K562 (cell line): ENCODE results near the gene ATMIN. TPM values are rescaled to one million over a fixed set of nuclear protein-coding genes. Genes with fewer than 3 reads are reported as not detected.

Experiments
- ATAC-seq: fragments of 200-7000 bp; cut with Tn5 transposase; 3 replicates; pipeline ENCODE4 v1.9.1; 2020; ENCODE audit warnings: moderate library complexity
- BruUV-seq: library from RNA; stranded (reverse); fragments of 400-500 nt; replicated peaks from 2 replicates; lab custom pipeline; 2021; lab: Mats Ljungman, UMichigan
- CTCF ChIA-PET: fragments of 300-600 bp; formaldehyde crosslinking; extraction: SDS; loops from one replicate; lab custom pipeline; 2021; ENCODE audit warnings: low intra/inter-chr PET ratio; lab: Yijun Ruan, JAX
- POLR2A ChIA-PET: fragments of 300-600, 350-650 bp; sonication (Branson Sonifier 250); formaldehyde crosslinking; extraction: SDS; loops from one replicate; lab custom pipeline; 2021; ENCODE audit warnings: antibody characterized with exemption, inconsistent platforms; lab: Yijun Ruan, JAX
- DNase-seq, 4 experiments: peaks; one replicate each; pipeline versions ENCODE4 v3.0.0 to v3.0.0-alpha.2; 2011 to 2018; ENCODE audit warnings: low spot score in 3 of 4, mixed read lengths in 3 of 4; ENCODE audit errors: extremely low read depth in 1 of 4
- FAIRE-seq: peaks from 2 replicates; lab custom pipeline; 2011; peaks lifted over from hg19 to GRCh38; lab: Jason Lieb, UNC
- H2AFZ ChIP-seq: 2 replicates; pipeline ENCODE4 v1.6.0; 2011; ENCODE audit warnings: low read depth, low read length, control low read depth, inconsistent platforms
- H3K27ac ChIP-seq: fragments of 200-600 bp; 3 replicates; pipeline ENCODE4 v1.8.0; 2011; ENCODE audit warnings: low read depth, mild to moderate bottlenecking, control low read depth, inconsistent platforms, low read length, moderate library complexity, mixed read lengths; ENCODE audit errors: extremely low read depth
- H3K27me3 ChIP-seq, 2 experiments: fragments of 300-600 bp in 1 of 2; 2 replicates in 1 of 2; 3 replicates in 1 of 2; pipeline versions ENCODE4 v1.6.0 to v1.8.0; 2011; ENCODE audit warnings: inconsistent platforms in 2 of 2, low read length in 2 of 2, mild to moderate bottlenecking in 1 of 2, mixed read lengths in 1 of 2, moderate library complexity in 1 of 2; ENCODE audit not compliant: control insufficient read depth in 2 of 2, insufficient read depth in 2 of 2
- H3K36me3 ChIP-seq: fragments of 300-600 bp; 3 replicates; pipeline ENCODE4 v1.8.0; 2011; ENCODE audit warnings: mild to moderate bottlenecking, low read length, inconsistent platforms; ENCODE audit not compliant: control insufficient read depth, insufficient read depth
- H3K4me1 ChIP-seq, 2 experiments: fragments of 200-600 bp in 1 of 2; replicated peaks in 1 of 2; 2 replicates in 1 of 2; 3 replicates in 1 of 2; pipeline versions ENCODE4 v1.5.1 to v1.8.0; 2011; ENCODE audit warnings: inconsistent platforms in 2 of 2, low read length in 2 of 2, mild to moderate bottlenecking in 1 of 2, mixed read lengths in 1 of 2, moderate library complexity in 1 of 2; ENCODE audit not compliant: control insufficient read depth in 2 of 2, insufficient read depth in 2 of 2
- H3K4me2 ChIP-seq: 2 replicates; pipeline ENCODE4 v1.6.1; 2011; ENCODE audit warnings: low read length, control low read depth, inconsistent platforms, mixed read lengths; ENCODE audit not compliant: insufficient read depth
- H3K4me3 ChIP-seq: fragments of 200-600 bp; sonication (generic), shearing (Covaris generic); 2 replicates; pipeline ENCODE4 v1.5.1; 2016; ENCODE audit warnings: control low read depth, inconsistent platforms
- H3K79me2 ChIP-seq: fragments of 200-600 bp; 3 replicates; pipeline ENCODE4 v1.8.0; 2011; ENCODE audit warnings: low read length, inconsistent platforms; ENCODE audit not compliant: control insufficient read depth, insufficient read depth
- H3K9ac ChIP-seq, 2 experiments: 2 replicates each; pipeline versions ENCODE4 v1.6.0 to v1.6.1; 2011; ENCODE audit warnings: low read depth in 2 of 2, low read length in 2 of 2, control low read depth in 1 of 2, inconsistent platforms in 1 of 2, mild to moderate bottlenecking in 1 of 2, mixed read lengths in 1 of 2; ENCODE audit not compliant: insufficient read depth in 1 of 2
- H3K9me1 ChIP-seq: one replicate; pipeline ENCODE4 v1.6.0; 2011; ENCODE audit warnings: inconsistent platforms, mild to moderate bottlenecking, low read length, moderate library complexity; ENCODE audit not compliant: control insufficient read depth, insufficient read depth
- H3K9me3 ChIP-seq: replicated peaks from 2 replicates; pipeline ENCODE4 v1.5.1; 2011; ENCODE audit warnings: low read depth, low read length, inconsistent platforms; ENCODE audit not compliant: control insufficient read depth, insufficient read depth
- H4K20me1 ChIP-seq: replicated peaks from 2 replicates; pipeline ENCODE4 v1.6.1; 2011; ENCODE audit warnings: low read length, inconsistent platforms, mixed read lengths; ENCODE audit not compliant: control insufficient read depth, insufficient read depth
- RBM25 ChIP-seq: fragments of 200-400 bp; formaldehyde crosslinking; IDR thresholded peaks from 2 replicates; pipeline ENCODE4 v1.6.1; 2018; ENCODE audit warnings: low read length, low read depth, moderate library complexity; ENCODE audit not compliant: severe bottlenecking
- ZNF146 ChIP-seq: IDR thresholded peaks from one replicate; pipeline ENCODE4 v1.6.1; 2018; ENCODE audit warnings: missing compliant biosample characterization; ENCODE audit not compliant: unreplicated experiment
- WGBS: fragments of 100-300 bp; shearing (Covaris generic); methylation state at CpG from one replicate; pipeline ENCODE4 v1.1.6; 2016; ENCODE audit warnings: low coverage, mixed read lengths; ENCODE audit not compliant: insufficient coverage; ENCODE audit errors: missing lambda C conversion rate; 5-methylcytosine and 5-hydroxymethylcytosine counted together
- in situ Hi-C: fragments of 300-500 bp; cut with MboI; formaldehyde crosslinking; loops from 4 replicates; pipeline ENCODE4 v1.15.0; 2018; ENCODE audit warnings: inconsistent platforms, mixed read lengths
- intact Hi-C: fragments of 100-400 bp; cut with micrococcal nuclease; formaldehyde crosslinking; loops from 2 replicates; pipeline ENCODE4 v1.14.2; 2022
- polyA plus RNA-seq, 8 experiments: library from polyadenylated mRNA; depleted of rRNA in 4 of 8; stranded (reverse) in 5 of 8; unstranded in 3 of 8; fragments of >200 nt; fragmentation: Nextera tagmentation in 2 of 8; fragmentation: Illumina TruSeq in 1 of 8; extraction: Ambion mirVana in 2 of 8; extraction: Trizol in 1 of 8; gene quantifications; 2 replicates each; pipeline versions ENCODE4 v1.2.1 to v1.2.3, GENCODE V29; 2011 to 2014; ENCODE audit warnings: inconsistent platforms in 1 of 8, missing spikeins in 1 of 8
- total RNA-seq, 7 experiments: library from RNA; depleted of rRNA in 6 of 7; stranded (reverse); fragments of >200 nt in 6 of 7; fragmentation: Illumina TruSeq in 2 of 7; extraction: Trizol in 2 of 7; gene quantifications; 2 replicates each; pipeline versions ENCODE4 v1.2.1 to v1.2.3, GENCODE V29; 2011 to 2021; ENCODE audit warnings: low replicate concordance in 1 of 7
- TF ChIP-seq, protein P1 (sequence below): sonication (generic); formaldehyde crosslinking; IDR thresholded peaks from 2 replicates; pipeline ENCODE4 v1.8.0; 2023; ENCODE audit warnings: missing genetic modification reagents, mild to moderate bottlenecking, borderline replicate concordance

ATMIN gene
- total and polyA plus RNA-seq, 9 of the 15 experiments (the other 6 are each of a cell fraction or from before 2014, with no cell fraction given): 6.7 to 40.9 (median 23.4) TPM

DNA sequence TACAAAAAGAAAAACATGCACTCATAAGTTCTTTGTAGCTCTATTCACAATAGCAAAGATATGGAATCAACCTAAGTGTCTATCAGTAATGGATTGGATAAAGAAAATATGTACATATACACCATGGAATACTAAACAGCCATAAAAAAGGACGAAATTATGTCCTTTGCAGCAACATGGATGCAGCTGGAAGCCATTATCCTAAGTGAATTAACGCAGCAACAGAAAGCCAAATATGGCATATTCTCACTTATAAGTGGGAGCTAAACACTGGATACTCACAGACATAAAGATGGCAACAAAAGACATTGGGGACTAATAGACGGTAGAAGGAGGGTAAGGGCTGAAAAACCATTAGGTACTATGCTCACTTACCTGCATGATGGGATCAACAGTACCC is 34.8 kb upstream of the ATMIN start:
- Histone ChIP-seq H4K20me1 (peaks cover 19% of the 10 kb centered on the region), H3K27me3 (no peaks in the 10 kb centered on the region), H3K4me1 (peaks cover 11 to 19% of the 10 kb centered on the region in 2 experiments; a peak in 4 of 5 replicates), H3K9me1 (peaks cover 4% of the 10 kb centered on the region), H3K36me3 (peaks cover 19% of the 10 kb centered on the region; the same call in 2 of the 3 replicates), H2AFZ (no peak overlapping the region), H3K4me3 (no peak overlapping the region), H3K79me2 (peaks cover 99% of the 10 kb centered on the region), H3K4me2 (no peak overlapping the region), H3K9me3 (no peaks in the 10 kb centered on the region), H3K9ac (no peak overlapping the region), H3K27ac (no peak overlapping the region)
- DNase-seq (no peak), FAIRE-seq (no peak), ATAC-seq (no peak)
- TF ChIP-seq ZNF146 (CRISPR knock-in tag) (peak; percentile 54), RBM25 (peak; percentile 14)
- TF ChIP-seq, protein P1, sequence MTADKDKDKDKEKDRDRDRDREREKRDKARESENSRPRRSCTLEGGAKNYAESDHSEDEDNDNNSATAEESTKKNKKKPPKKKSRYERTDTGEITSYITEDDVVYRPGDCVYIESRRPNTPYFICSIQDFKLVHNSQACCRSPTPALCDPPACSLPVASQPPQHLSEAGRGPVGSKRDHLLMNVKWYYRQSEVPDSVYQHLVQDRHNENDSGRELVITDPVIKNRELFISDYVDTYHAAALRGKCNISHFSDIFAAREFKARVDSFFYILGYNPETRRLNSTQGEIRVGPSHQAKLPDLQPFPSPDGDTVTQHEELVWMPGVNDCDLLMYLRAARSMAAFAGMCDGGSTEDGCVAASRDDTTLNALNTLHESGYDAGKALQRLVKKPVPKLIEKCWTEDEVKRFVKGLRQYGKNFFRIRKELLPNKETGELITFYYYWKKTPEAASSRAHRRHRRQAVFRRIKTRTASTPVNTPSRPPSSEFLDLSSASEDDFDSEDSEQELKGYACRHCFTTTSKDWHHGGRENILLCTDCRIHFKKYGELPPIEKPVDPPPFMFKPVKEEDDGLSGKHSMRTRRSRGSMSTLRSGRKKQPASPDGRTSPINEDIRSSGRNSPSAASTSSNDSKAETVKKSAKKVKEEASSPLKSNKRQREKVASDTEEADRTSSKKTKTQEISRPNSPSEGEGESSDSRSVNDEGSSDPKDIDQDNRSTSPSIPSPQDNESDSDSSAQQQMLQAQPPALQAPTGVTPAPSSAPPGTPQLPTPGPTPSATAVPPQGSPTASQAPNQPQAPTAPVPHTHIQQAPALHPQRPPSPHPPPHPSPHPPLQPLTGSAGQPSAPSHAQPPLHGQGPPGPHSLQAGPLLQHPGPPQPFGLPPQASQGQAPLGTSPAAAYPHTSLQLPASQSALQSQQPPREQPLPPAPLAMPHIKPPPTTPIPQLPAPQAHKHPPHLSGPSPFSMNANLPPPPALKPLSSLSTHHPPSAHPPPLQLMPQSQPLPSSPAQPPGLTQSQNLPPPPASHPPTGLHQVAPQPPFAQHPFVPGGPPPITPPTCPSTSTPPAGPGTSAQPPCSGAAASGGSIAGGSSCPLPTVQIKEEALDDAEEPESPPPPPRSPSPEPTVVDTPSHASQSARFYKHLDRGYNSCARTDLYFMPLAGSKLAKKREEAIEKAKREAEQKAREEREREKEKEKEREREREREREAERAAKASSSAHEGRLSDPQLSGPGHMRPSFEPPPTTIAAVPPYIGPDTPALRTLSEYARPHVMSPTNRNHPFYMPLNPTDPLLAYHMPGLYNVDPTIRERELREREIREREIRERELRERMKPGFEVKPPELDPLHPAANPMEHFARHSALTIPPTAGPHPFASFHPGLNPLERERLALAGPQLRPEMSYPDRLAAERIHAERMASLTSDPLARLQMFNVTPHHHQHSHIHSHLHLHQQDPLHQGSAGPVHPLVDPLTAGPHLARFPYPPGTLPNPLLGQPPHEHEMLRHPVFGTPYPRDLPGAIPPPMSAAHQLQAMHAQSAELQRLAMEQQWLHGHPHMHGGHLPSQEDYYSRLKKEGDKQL: no peak
- no TSS peak for BruUV-seq
- ChIA-PET POLR2A (interaction anchor here (0.7 to 1.8 kb wide), 3 partner anchors 11 to 226 kb away, joined by 4 to 5 read pairs (median 5); no protein-coding TSS in a partner anchor), CTCF (no interaction called here)
- intact Hi-C loops (no loop called here), in situ Hi-C loops (loop anchor here (25.0 kb wide), 1 partner anchor 736 kb away; no protein-coding TSS in a partner anchor)
- 93% methylated on average over 3 of the region's 3 CpGs for WGBS
